Keratinocyte (primary cell): ENCODE results near the gene AUNIP. TPM values are rescaled to one million over a fixed set of nuclear protein-coding genes. Genes with fewer than 3 reads are reported as not detected.

Experiments
- DNase-seq: peaks from one replicate; pipeline ENCODE4 v3.0.0-alpha.2; 2011; ENCODE audit warnings: low read depth, missing footprints, low spot score
- FAIRE-seq: peaks from 2 replicates; lab custom pipeline; 2011; peaks lifted over from hg19 to GRCh38; lab: Jason Lieb, UNC
- H2AFZ ChIP-seq: 2 replicates; pipeline ENCODE4 v1.6.0; 2012; ENCODE audit warnings: low read length, control low read depth, inconsistent platforms; ENCODE audit not compliant: control insufficient read depth
- H3K27ac ChIP-seq: 2 replicates; pipeline ENCODE4 v1.5.1; 2011; ENCODE audit warnings: low read length; ENCODE audit not compliant: control insufficient read depth, insufficient read depth
- H3K27me3 ChIP-seq: 3 replicates; pipeline ENCODE4 v1.6.0; 2011; ENCODE audit warnings: low read length; ENCODE audit not compliant: control insufficient read depth, insufficient read depth; ENCODE audit errors: extremely low read depth
- H3K36me3 ChIP-seq, 2 experiments: 2 replicates in 1 of 2; 3 replicates in 1 of 2; pipeline ENCODE4 v1.5.1; 2011; ENCODE audit warnings: low read length in 2 of 2, mild to moderate bottlenecking in 1 of 2; ENCODE audit not compliant: control insufficient read depth in 2 of 2, insufficient read depth in 2 of 2; ENCODE audit errors: extremely low read depth in 1 of 2
- H3K4me1 ChIP-seq: 3 replicates; pipeline ENCODE4 v1.5.1; 2011; ENCODE audit warnings: low read length; ENCODE audit not compliant: control insufficient read depth, insufficient read depth; ENCODE audit errors: extremely low read depth
- H3K4me2 ChIP-seq: 3 replicates; pipeline ENCODE4 v1.6.0; 2011; ENCODE audit warnings: low read depth, low read length; ENCODE audit not compliant: control insufficient read depth, insufficient read depth; ENCODE audit errors: extremely low read depth
- H3K4me3 ChIP-seq, 3 experiments: fragments of 200-600 bp in 1 of 3; sonication (generic) in 1 of 3; 2 replicates in 2 of 3; 3 replicates in 1 of 3; pipeline ENCODE4 v1.5.1; 2011 to 2016; ENCODE audit warnings: low read length in 3 of 3, mild to moderate bottlenecking in 3 of 3, control low read depth in 2 of 3, inconsistent platforms in 1 of 3, low read depth in 1 of 3, mixed read lengths in 1 of 3, mixed run types in 1 of 3, moderate library complexity in 1 of 3; ENCODE audit not compliant: control insufficient read depth in 2 of 3, insufficient read depth in 2 of 3; ENCODE audit errors: extremely low read depth in 1 of 3
- H3K79me2 ChIP-seq: 2 replicates; pipeline ENCODE4 v1.6.0; 2012; ENCODE audit warnings: low read length; ENCODE audit not compliant: control insufficient read depth, insufficient read depth
- H3K9ac ChIP-seq: 3 replicates; pipeline ENCODE4 v1.6.0; 2011; ENCODE audit warnings: low read length; ENCODE audit not compliant: control insufficient read depth, insufficient read depth; ENCODE audit errors: extremely low read depth
- H3K9me1 ChIP-seq: 3 replicates; pipeline ENCODE4 v1.6.0; 2011; ENCODE audit warnings: low read length; ENCODE audit not compliant: control insufficient read depth, insufficient read depth; ENCODE audit errors: extremely low read depth
- H3K9me3 ChIP-seq: 2 replicates; pipeline ENCODE4 v1.5.1; 2012; ENCODE audit warnings: low read depth, low read length; ENCODE audit not compliant: control insufficient read depth
- H4K20me1 ChIP-seq: 3 replicates; pipeline ENCODE4 v1.6.0; 2011; ENCODE audit warnings: low read length; ENCODE audit not compliant: control insufficient read depth, insufficient read depth; ENCODE audit errors: extremely low read depth
- CTCF ChIP-seq, 3 experiments: IDR thresholded peaks in 1 of 3; conservative IDR thresholded peaks in 1 of 3; optimal IDR thresholded peaks in 1 of 3; 2 replicates in 2 of 3; 3 replicates in 1 of 3; pipeline versions ENCODE3 to v1.5.1; 2011; ENCODE audit warnings: low read length in 3 of 3, mild to moderate bottlenecking in 3 of 3, moderate library complexity in 2 of 3, control low read depth in 1 of 3, inconsistent platforms in 1 of 3; ENCODE audit not compliant: insufficient read depth in 2 of 3; ENCODE audit errors: extremely low read depth in 1 of 3
- EZH2 ChIP-seq: IDR thresholded peaks from one replicate; pipeline ENCODE4 v1.6.1; 2012; ENCODE audit warnings: inconsistent platforms, mild to moderate bottlenecking, low read length, moderate library complexity
- dilution Hi-C: fragments of 300-500 bp; cut with MboI; formaldehyde crosslinking; loops from one replicate; pipeline ENCODE4 v1.7.0; 2020; ENCODE audit warnings: low sequenced_read_pairs; ENCODE audit not compliant: extremely low pct_ligation_motif_present
- polyA plus RNA-seq, 5 experiments: library from polyadenylated mRNA; depleted of rRNA in 3 of 5; stranded (reverse) in 3 of 5; stranded (forward) in 1 of 5; unstranded in 1 of 5; fragments of >200 nt; gene quantifications; 1 replicate in 1 of 5; 2 replicates in 3 of 5; 3 replicates in 1 of 5; pipeline versions ENCODE4 v1.2.1 to v1.2.3, GENCODE V29; 2011 to 2012; ENCODE audit warnings: missing spikeins in 2 of 5, low read depth in 1 of 5, low replicate concordance in 1 of 5

Gene AUNIP
- polyA plus RNA-seq, 1 donor (not counting 4 experiments of a cell fraction or from before 2014, with no cell fraction given): 9.3 TPM

- TF ChIP-seq EZH2: no peak
- no peak for TF ChIP-seq CTCF (optimal IDR thresholded peaks at IDR 0.05 in 1 of 3, IDR thresholded peaks at IDR 0.05 in 1 of 3, conservative IDR thresholded peaks at IDR 0.05 in 1 of 3; ENCODE audit: extremely low read depth in 1 of 3, insufficient read depth in 2 of 3, low read length in 3 of 3)
- H4K20me1 ChIP-seq: no peaks in the 10 kb centered on the region
- no peak overlapping the region for H3K4me3 ChIP-seq
- H3K27ac ChIP-seq: no peak overlapping the region
- H3K9ac ChIP-seq: no peak overlapping the region
- H2AFZ ChIP-seq: no peak overlapping the region
- no peaks in the 10 kb centered on the region for H3K9me3 ChIP-seq
- no peaks in the 10 kb centered on the region for H3K79me2 ChIP-seq
- no peak overlapping the region for H3K4me2 ChIP-seq
- no peak for FAIRE-seq
- dilution Hi-C loops: loop anchor here (25.0 kb wide), 1 partner anchor 107 kb away; the partner anchor contains the start of gene PAFAH2
- no peaks in the 10 kb centered on the region for H3K36me3 ChIP-seq
- no peaks in the 10 kb centered on the region for H3K27me3 ChIP-seq
- no peak for DNase-seq
- H3K9me1 ChIP-seq: no peaks in the 10 kb centered on the region
- H3K4me1 ChIP-seq: peaks cover 8% of the 10 kb centered on the region
Observed at GRCh38 chr1:25880518-25880917, 21.3 kb upstream of the AUNIP start.

DNA sequence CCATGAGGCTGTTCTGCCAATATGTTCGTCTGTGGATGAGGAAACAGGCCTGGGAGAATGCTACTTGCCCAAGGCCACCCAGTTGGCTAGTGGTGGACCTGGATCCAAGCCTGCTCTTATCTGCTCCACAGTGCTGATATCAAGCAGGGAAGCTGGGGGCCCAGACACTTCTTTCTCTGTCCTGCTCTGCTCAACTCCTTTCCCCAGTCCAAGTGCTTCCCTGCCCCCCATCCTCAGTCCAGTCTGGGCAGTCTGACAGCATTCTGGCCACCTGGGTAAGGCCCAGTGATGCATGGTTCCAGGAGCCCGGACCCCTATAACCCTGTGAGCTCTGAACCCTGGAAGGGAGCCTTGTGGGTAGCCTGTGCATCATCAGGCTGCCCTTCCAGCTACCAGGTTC, 20.4 kb upstream of the AUNIP start:
- DNase-seq (no peak), FAIRE-seq (no peak)
- no peaks in the 10 kb centered on the region for H3K36me3 ChIP-seq
- no peak overlapping the region for H3K4me2 ChIP-seq
- H3K4me3 ChIP-seq: no peak overlapping the region
- H3K4me1 ChIP-seq: peaks cover 12% of the 10 kb centered on the region
- TF ChIP-seq CTCF (optimal IDR thresholded peaks at IDR 0.05 in 1 of 3, IDR thresholded peaks at IDR 0.05 in 1 of 3, conservative IDR thresholded peaks at IDR 0.05 in 1 of 3; ENCODE audit: extremely low read depth in 1 of 3, insufficient read depth in 2 of 3, low read length in 3 of 3): no peak
- TF ChIP-seq EZH2: no peak
- H2AFZ ChIP-seq: no peak overlapping the region
- peaks cover 2% of the 10 kb centered on the region for H3K79me2 ChIP-seq
- no peak overlapping the region for H3K9ac ChIP-seq
- dilution Hi-C loops: loop anchor here (25.0 kb wide), 1 partner anchor 108 kb away; the partner anchor contains the start of gene PAFAH2
- H4K20me1 ChIP-seq: no peaks in the 10 kb centered on the region
- H3K27me3 ChIP-seq: no peaks in the 10 kb centered on the region
- H3K27ac ChIP-seq: no peak overlapping the region
- H3K9me1 ChIP-seq: no peaks in the 10 kb centered on the region
- H3K9me3 ChIP-seq: no peaks in the 10 kb centered on the region
